HG03103 (cell line): ENCODE results near the gene HELZ2.
"Not testable (repeated sequence)": the region's sequence is repeated elsewhere in the genome, so short reads cannot be mapped to it uniquely, and the experiment has no call there.

Experiments
- ATAC-seq: cut with Tn5 transposase; IDR thresholded peaks from one replicate; pipeline ENCODE4 v1.9.1; 2021; ENCODE audit warnings: low read depth; ENCODE audit not compliant: unreplicated experiment

Gene HELZ2, protein sequence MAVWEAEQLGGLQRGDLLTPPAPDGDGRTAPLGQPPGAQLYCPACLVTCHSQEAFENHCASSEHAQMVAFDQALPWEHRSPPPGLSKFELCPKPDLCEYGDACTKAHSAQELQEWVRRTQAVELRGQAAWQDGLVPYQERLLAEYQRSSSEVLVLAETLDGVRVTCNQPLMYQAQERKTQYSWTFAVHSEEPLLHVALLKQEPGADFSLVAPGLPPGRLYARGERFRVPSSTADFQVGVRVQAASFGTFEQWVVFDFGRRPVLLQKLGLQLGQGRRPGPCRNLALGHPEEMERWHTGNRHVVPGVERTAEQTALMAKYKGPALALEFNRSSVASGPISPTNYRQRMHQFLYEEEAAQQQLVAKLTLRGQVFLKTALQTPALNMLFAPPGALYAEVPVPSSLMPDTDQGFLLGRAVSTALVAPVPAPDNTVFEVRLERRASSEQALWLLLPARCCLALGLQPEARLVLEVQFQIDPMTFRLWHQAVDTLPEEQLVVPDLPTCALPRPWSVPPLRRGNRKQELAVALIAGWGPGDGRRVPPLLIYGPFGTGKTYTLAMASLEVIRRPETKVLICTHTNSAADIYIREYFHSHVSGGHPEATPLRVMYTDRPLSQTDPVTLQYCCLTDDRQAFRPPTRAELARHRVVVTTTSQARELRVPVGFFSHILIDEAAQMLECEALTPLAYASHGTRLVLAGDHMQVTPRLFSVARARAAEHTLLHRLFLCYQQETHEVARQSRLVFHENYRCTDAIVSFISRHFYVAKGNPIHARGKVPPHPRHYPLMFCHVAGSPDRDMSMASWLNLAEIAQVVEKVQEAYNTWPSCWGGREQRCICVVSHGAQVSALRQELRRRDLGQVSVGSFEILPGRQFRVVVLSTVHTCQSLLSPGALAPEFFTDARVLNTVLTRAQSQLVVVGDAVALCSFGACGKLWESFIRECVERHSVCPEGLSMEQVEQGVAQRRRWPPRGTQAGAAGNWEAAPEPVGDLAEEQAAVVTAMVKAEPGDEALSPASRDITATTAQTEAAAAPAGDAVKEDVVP (N-terminal part only)

GRCh38 chr20:63574156-63574828 is at the start of gene HELZ2:
Gene HELZ2, minus strand, starts transcription at chr20:63574239. Its CDS starts 1,854 bp downstream, at chr20:63572385.
- ATAC-seq: no peak

DNA sequence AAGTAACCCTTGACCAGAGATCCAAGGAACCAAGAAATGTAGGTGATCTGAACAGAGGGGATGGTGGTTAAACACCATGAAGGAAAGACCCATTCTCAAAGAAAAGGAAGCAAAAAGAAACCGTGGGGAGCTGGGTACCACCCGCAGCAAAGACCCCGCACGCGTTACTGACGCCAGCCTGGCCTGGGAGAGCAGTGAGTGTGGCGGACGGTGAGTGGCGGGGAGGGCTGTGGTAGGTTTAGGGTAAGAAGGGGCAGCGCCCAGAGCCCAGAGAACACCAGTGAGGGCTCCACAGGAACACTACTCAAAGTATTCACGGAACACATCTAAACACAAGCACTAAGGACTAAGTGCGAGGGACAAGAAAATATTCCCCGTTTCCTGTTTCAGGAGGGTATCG is 48.7 kb upstream of the HELZ2 start:
- no peak for ATAC-seq

DNA sequence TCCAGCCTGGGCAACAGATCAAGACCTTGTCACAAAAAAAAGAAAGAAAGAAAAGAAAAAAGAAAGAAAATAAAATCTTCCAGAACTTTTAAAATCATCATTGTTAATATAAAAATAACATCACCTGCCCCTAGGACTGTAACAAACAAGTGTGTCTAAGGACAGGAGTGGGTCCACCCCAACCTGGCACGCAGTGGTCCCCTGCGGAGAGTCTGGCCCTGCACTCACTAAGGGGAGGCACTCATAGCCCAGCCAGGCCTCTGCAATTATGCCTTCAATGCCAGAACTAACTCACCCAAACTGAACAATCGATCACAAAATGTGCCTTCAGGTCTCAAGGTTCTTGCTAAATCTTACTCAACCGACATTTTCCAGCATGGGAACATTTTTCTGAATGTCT is 48.1 kb upstream of the HELZ2 start:
- ATAC-seq: no peak

GRCh38 chr20:63620991-63621390 is 47.0 kb upstream of the HELZ2 start:
- ATAC-seq: no peak

GRCh38 chr20:63619505-63619904 is 45.5 kb upstream of the HELZ2 start:
- no peak for ATAC-seq

DNA sequence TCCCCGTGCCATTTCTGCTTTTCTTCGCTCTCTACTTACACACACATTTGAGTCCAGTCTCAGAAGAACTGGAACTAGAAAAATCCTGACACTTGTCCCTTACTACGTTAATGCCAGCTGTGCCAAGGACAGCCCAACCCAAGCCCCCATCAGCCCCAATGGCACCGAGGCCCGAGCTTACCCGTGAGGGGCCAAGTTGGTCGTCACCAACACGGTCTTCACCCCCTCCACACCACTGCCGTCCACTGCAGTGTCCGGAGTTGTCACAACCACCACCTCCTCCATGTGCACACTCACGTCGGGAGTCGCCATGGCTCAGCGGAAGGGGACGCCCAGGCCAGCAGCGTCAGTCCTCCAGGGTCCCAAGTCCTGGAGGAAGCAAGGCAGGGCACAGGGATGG is 45.0 kb upstream of the HELZ2 start:
- no peak for ATAC-seq

DNA sequence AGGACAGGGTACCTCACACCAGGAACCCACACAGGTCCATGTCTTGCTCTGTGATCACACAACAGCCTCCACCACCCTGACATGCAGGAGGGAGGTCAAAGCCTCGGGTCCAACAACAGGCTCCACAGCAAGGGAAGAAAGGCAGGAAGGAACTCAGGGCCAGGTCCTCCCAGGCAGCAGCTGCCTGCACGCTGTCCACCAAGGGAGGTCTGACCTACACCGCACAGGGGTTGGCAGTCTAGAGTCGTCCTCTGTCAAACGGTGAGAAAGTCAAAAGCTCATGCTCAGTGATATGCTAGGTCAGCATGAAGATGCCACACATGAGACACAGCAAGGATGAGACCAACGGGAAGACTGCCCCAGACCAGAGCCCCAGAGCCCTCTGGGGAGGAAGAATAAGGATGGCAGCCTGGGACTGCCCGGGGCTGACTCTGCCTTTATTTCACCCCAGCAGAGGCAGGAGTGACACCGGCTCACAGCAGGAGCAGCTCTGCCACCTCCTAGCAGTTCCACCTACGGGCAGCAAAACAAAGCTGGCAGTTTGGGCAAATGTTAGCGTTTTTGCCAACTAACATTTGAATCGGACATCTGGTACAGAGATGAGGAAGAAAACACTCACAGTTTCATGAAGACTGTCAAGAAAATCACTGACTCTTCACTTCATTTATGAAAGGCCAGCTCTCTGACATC is 44.4 kb upstream of the HELZ2 start:
- no peak for ATAC-seq

DNA sequence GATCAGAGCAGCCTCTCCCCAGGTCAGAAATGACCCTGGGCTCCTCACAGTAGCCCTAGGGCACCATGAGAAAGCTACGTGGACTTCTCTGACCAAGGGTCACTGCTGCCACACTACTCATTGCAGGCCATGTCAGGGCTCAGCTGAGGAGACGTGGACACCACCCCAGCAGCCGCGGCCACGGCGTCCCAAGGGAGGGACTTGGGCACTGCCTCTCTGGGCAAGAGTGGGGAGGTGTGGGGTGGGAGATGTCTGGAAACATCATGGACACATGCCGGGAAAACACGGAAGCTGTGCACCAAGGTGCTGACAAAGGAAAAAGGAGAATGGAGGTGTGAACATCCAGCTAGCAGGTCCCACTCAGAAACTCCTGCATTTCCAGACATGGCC is 43.8 kb upstream of the HELZ2 start:
- no peak for ATAC-seq

GRCh38 chr20:63617092-63617875 is 43.2 kb upstream of the HELZ2 start:
- ATAC-seq: no peak

- not testable (repeated sequence) for ATAC-seq
Observed at GRCh38 chr20:63613863-63614594, 40.0 kb upstream of the HELZ2 start.

DNA sequence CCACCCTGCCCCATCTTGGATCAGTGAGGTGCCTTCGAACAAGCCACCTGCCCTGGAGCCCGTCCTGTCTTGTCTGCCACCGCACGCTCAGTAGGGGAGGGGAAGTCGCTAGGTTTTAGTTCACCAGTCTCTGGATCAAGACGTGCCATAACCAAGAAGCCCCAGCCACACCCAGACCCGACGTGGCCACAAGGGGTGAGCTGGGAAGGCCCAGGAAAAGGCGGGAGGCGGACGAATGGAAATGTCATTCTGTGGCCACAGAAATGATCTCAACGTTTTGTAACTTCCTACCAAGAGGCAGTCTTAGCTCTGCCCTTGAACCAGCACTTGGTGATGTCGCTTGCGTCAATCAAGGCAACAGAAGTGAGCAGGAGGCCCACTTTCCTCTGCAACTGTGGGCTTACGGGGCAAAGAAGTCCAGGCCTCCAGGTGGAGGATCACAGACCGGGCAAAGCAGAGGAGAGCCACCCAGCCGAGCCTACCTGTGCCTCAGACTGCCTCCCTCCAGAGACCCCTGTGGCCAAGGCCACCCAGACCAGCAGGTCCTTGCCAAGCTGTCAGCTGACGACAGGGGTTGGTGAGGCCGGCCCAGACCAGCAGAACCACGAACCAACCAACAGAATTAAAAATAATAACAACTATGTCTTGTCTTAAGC is 38.4 kb upstream of the HELZ2 start:
- ATAC-seq: no peak

DNA sequence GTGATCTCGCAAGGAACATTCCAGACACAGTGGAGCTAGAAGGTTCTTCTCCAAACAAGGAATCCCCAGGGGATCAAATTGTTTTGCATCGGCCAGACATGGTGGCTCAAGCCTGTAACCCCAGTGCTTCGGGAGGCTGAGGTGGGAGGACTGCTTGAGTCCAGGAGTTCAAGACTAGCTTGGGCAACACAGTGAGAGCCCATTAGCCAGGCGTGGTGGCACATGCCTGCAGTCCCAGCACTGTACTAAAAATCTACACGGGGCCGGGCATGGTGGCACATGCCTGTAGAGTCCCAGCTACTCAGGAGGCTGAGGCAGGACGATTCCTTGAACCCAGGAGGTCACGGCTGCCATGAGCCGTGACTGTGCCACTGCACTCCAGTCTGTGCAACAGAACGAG is 37.6 kb upstream of the HELZ2 start:
- no peak for ATAC-seq

- no peak for ATAC-seq
Observed at GRCh38 chr20:63610581-63611435, 36.8 kb upstream of the HELZ2 start.

GRCh38 chr20:63606686-63607085 is 32.6 kb upstream of the HELZ2 start:
- ATAC-seq: no peak

- ATAC-seq: no peak
Observed at GRCh38 chr20:63602321-63602720, 28.3 kb upstream of the HELZ2 start.

- not testable (repeated sequence) for ATAC-seq
Observed at GRCh38 chr20:63601679-63602078, 27.6 kb upstream of the HELZ2 start.

DNA sequence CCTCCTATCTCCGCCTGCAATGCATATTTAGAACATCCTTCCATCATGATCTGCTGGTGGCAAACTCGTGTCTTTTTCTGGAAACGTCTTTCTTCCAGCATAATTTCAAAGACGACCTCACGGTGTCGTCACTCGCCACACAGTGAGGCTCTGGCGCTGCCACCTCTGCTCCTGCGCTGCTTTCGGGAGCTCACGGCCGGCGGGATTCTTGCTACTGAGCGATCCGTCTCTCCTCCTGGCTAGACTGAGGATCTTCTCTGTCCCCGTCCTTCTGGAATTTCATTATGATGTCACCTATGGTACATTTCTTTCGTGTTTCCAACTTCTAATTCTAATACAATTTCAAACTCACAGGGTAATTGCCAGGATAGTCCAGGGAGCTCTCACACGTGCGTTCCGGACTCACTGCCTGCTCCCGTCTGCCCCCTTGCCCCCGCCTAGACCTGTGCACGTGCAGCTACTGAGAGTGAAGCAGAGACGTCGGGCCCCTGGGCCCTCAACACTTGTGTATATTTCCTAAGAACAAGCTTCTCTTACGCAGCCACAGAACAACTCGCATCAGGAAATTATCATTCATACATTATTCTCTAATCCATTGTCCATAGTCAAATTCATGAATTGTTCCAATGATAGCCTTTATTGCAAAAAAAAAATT is 25.5 kb upstream of the HELZ2 start:
- no peak for ATAC-seq
